Transverse colon (tissue), 3 donors: ENCODE measurements around the gene SIAE.

Experiments used
- POLR2A ChIP-seq: fragments of 450-650 bp; IDR thresholded peaks from one replicate; pipeline ENCODE4 v1.6.1; 2016; ENCODE audit warnings: antibody characterized with exemption, mild to moderate bottlenecking, moderate library complexity
- TF ChIP-seq, protein P1 (sequence below), 5 experiments: fragments of 200-600 bp in 3 of 5; fragments of 450-650 bp in 2 of 5; sonication (generic) in 3 of 5; IDR thresholded peaks; 1 replicate in 2 of 5; 2 replicates in 3 of 5; pipeline ENCODE4 v1.5.1; 2016 to 2017; ENCODE audit warnings: antibody characterized with exemption in 5 of 5, inconsistent platforms in 3 of 5, mild to moderate bottlenecking in 2 of 5, moderate library complexity in 1 of 5

GRCh38 chr11:124610295-124610694 lies 63.2 kb downstream of the SIAE start:
- TF ChIP-seq, protein P1, sequence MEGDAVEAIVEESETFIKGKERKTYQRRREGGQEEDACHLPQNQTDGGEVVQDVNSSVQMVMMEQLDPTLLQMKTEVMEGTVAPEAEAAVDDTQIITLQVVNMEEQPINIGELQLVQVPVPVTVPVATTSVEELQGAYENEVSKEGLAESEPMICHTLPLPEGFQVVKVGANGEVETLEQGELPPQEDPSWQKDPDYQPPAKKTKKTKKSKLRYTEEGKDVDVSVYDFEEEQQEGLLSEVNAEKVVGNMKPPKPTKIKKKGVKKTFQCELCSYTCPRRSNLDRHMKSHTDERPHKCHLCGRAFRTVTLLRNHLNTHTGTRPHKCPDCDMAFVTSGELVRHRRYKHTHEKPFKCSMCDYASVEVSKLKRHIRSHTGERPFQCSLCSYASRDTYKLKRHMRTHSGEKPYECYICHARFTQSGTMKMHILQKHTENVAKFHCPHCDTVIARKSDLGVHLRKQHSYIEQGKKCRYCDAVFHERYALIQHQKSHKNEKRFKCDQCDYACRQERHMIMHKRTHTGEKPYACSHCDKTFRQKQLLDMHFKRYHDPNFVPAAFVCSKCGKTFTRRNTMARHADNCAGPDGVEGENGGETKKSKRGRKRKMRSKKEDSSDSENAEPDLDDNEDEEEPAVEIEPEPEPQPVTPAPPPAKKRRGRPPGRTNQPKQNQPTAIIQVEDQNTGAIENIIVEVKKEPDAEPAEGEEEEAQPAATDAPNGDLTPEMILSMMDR (IDR thresholded peaks at IDR 0.05) = no peak
- no peak for TF ChIP-seq POLR2A
